ENCODE measurements around the gene PALM. TPM values are rescaled to one million over a fixed set of nuclear protein-coding genes. Genes with fewer than 3 reads are reported as not detected.
A peak's percentile ranks its signal among the peaks of the same experiment; 100 is the strongest.
"Not testable (repeated sequence)": the region's sequence is repeated elsewhere in the genome, so short reads cannot be mapped to it uniquely, and the experiment has no call there.

Gene PALM
- total RNA-seq, 1 donor = 5.7 TPM

- TF ChIP-seq, protein P1, sequence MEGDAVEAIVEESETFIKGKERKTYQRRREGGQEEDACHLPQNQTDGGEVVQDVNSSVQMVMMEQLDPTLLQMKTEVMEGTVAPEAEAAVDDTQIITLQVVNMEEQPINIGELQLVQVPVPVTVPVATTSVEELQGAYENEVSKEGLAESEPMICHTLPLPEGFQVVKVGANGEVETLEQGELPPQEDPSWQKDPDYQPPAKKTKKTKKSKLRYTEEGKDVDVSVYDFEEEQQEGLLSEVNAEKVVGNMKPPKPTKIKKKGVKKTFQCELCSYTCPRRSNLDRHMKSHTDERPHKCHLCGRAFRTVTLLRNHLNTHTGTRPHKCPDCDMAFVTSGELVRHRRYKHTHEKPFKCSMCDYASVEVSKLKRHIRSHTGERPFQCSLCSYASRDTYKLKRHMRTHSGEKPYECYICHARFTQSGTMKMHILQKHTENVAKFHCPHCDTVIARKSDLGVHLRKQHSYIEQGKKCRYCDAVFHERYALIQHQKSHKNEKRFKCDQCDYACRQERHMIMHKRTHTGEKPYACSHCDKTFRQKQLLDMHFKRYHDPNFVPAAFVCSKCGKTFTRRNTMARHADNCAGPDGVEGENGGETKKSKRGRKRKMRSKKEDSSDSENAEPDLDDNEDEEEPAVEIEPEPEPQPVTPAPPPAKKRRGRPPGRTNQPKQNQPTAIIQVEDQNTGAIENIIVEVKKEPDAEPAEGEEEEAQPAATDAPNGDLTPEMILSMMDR (IDR thresholded peaks at IDR 0.05; ENCODE audit: insufficient read depth, low read length) = no peak
- H3K4me3 ChIP-seq (ENCODE audit: low read depth, low read length) = peak overlapping the region; percentile 69
- DNase-seq (ENCODE audit: low read depth) = no peak
Measured at GRCh38 chr19:663682-664117, 45.0 kb upstream of the PALM start.

DNA sequence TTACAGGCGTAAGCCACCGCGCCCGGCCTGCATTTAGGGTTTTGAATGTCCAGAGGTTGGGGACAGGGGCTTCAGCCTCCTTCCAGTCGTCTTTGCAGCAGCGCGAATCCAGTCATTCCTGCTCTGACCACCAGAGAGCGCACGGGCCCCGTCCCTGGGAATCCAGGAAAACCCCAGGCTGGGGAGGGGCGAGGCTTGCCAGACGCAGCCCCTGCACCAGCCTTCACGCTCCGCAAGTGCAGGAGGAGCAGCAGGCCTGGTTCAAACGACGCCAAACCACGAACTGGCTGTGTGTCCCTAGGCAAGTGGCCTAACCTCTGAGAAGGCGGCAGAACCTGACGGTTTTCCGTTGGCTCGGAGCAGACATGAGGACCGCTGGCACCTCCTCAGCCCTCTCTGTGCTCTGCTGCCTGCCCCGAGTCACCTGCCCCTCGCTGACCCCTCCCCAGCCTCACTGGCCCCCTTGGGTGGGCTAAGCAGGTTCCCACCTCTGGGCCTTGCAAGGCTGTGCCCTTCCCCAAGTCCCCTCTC is 43.8 kb upstream of the PALM start:
- TF ChIP-seq, protein P1 (IDR thresholded peaks at IDR 0.05; ENCODE audit: insufficient read depth, low read length) = peak; percentile 94
- peak overlapping the region; percentile 40 for H3K4me3 ChIP-seq (ENCODE audit: low read depth, low read length)
- peak; percentile 75 for DNase-seq (ENCODE audit: low read depth)

- not testable (repeated sequence) for DNase-seq (ENCODE audit: low read depth); H3K4me3 ChIP-seq (ENCODE audit: low read depth, low read length)
Measured at GRCh38 chr19:666985-667573, 41.7 kb upstream of the PALM start.

DNA sequence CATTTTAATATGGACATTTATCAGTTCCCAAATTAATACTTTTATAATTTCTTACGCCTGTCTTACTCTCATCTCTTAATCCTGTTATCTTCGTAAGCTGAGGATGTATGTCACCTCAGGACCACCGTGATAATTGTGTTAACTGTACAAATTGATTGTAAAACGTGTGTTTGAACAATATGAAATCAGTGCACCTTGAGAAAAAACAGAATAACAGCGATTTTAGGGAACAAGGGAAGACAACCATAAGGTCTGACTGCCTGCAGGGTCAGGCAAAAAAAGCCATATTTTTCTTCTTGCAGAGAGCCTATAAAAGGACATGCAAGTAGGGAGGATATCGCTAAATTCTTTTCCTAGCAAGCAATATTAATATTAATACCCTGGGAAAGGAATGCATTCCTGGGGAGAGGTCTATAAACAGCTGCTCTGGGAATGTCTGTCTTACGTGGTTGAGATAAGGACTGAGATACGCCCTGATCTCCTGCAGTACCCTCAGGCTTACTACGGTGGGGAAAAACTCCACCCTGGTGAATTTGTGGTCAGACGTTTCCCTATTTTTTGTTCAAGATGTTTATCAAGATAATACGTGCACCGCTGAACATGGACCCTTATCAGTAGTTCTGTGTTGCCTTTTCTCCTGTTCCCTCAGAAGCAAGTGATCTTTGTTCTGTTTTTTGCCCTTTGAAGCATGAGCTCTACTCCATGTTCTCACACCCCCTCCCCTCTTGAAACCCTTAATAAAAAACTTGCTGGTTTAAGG is 39.9 kb upstream of the PALM start:
- not testable (repeated sequence) for H3K4me3 ChIP-seq (ENCODE audit: low read depth, low read length)
- DNase-seq (ENCODE audit: low read depth) = peak; percentile 62

- no peak for DNase-seq (ENCODE audit: low read depth)
- no peak overlapping the region for H3K4me3 ChIP-seq (ENCODE audit: low read depth, low read length)
Measured at GRCh38 chr19:670609-671075, 38.1 kb upstream of the PALM start.

DNA sequence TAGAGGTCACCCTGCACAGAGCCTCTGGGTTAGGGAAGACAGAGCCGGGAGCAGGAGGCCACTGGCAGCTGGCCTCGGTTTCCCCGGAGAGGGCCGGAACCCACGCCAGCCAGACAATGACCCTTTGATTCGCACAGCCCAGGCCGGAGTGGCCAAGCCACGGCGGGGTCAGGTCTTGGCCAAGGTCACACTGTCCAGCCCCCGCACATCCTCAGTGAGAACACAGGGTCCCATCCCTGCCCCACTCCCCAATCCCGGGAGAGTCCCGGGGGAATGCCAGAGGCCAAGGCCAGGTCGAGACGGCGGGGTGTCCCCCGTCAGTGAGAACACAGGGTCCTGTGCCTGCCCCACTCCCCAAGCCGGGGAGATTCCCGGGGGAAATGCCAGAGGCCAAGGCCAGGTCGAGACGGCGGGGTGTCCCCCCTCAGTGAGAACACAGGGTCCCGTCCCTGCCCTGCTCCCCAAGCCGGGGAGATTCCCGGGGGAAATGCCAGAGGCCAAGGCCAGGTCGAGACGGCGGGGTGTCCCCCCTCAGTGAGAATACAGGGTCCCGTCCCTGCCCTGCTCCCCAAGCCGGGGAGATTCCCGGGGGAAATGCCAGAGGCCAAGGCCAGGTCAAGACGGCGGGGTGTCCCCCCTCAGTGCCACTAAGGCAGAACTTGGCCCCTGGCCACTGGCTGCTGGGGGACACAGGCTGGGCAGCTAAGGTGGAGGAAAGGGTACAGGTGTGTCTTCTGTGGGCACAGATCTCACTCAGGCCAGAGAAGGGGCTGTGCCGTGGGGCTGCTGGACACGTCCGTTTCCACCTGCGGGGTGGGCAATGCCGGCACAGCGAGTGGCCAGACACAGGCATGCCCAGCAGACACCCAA is 34.2 kb upstream of the PALM start:
- TF ChIP-seq, protein P1 (IDR thresholded peaks at IDR 0.05; ENCODE audit: insufficient read depth, low read length) = no peak
- no peak overlapping the region for H3K4me3 ChIP-seq (ENCODE audit: low read depth, low read length)
- no peak for DNase-seq (ENCODE audit: low read depth)

More at GRCh38 chr19:670609-671075, 38.1 kb upstream of the PALM start:
- TF ChIP-seq, protein P1 (IDR thresholded peaks at IDR 0.05; ENCODE audit: insufficient read depth, low read length) = peak; percentile 23

GRCh38 chr19:676007-676338 is 32.8 kb upstream of the PALM start:
- H3K4me3 ChIP-seq (ENCODE audit: low read depth, low read length) = peak overlapping the region; percentile 54
- no peak for DNase-seq (ENCODE audit: low read depth)
- TF ChIP-seq, protein P1 (IDR thresholded peaks at IDR 0.05; ENCODE audit: insufficient read depth, low read length) = no peak

All from fibroblast of the aortic adventitia (primary cell).